Measurements from ENCODE around the gene GATAD1. TPM values are rescaled to one million over a fixed set of nuclear protein-coding genes. Genes with fewer than 3 reads are reported as not detected.

Gene GATAD1
- total and polyA plus RNA-seq, 2 donors from 2014 or later, result 17.5 to 35.8 TPM

DNA sequence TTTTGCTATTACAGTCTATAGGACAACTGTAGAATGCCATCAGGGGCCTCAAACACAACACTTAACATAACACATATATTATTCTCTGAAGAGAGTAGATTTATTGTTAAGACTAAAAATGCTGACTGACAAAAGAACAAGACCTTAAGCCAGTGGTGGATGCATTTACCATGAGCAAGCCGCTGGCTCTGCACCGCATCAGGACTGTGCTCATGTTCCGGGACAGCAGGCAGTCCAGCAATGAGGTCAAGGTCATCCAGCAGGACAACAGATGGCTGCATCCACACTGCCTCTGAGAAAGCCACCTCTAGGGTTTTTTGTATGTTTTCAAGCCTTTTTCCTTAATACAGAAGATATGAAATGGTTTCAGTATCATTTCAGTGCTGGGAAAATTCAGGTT lies 57.3 kb downstream of the GATAD1 start:
- H3K36me3 ChIP-seq (ENCODE audit: control insufficient read depth in 2 of 3, insufficient read depth in 3 of 3, low read length in 3 of 3), result peaks cover 2 to 42% (median 8%) of the 10 kb centered on the region in 3 donors
- no peaks in the 10 kb centered on the region for H3K4me1 ChIP-seq (ENCODE audit: control insufficient read depth in 2 of 3, insufficient read depth in 2 of 3, low read depth in 1 of 3, low read length in 3 of 3)
- no peak for DNase-seq
- FAIRE-seq, result no peak
- no peak overlapping the region for H3K27ac ChIP-seq (ENCODE audit: low read depth in 2 of 2, low read length in 2 of 2)
- intact Hi-C loops (cut with DNase I), result no loop called here
- H3K9me3 ChIP-seq (ENCODE audit: control insufficient read depth in 2 of 3, insufficient read depth in 1 of 3, low read length in 3 of 3), result no peaks in the 10 kb centered on the region
- H3K9ac ChIP-seq (ENCODE audit: low read length in 3 of 3), result no peak overlapping the region
- no peak overlapping the region for H3K4me3 ChIP-seq (ENCODE audit: low read length in 3 of 3)
- TF ChIP-seq, protein P1, sequence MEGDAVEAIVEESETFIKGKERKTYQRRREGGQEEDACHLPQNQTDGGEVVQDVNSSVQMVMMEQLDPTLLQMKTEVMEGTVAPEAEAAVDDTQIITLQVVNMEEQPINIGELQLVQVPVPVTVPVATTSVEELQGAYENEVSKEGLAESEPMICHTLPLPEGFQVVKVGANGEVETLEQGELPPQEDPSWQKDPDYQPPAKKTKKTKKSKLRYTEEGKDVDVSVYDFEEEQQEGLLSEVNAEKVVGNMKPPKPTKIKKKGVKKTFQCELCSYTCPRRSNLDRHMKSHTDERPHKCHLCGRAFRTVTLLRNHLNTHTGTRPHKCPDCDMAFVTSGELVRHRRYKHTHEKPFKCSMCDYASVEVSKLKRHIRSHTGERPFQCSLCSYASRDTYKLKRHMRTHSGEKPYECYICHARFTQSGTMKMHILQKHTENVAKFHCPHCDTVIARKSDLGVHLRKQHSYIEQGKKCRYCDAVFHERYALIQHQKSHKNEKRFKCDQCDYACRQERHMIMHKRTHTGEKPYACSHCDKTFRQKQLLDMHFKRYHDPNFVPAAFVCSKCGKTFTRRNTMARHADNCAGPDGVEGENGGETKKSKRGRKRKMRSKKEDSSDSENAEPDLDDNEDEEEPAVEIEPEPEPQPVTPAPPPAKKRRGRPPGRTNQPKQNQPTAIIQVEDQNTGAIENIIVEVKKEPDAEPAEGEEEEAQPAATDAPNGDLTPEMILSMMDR (IDR thresholded peaks at IDR 0.05; ENCODE audit: borderline replicate concordance, extremely low read depth, insufficient read depth), result no peak
- H3K27me3 ChIP-seq (ENCODE audit: control insufficient read depth, insufficient read depth, low read length), result no peaks in the 10 kb centered on the region

DNA sequence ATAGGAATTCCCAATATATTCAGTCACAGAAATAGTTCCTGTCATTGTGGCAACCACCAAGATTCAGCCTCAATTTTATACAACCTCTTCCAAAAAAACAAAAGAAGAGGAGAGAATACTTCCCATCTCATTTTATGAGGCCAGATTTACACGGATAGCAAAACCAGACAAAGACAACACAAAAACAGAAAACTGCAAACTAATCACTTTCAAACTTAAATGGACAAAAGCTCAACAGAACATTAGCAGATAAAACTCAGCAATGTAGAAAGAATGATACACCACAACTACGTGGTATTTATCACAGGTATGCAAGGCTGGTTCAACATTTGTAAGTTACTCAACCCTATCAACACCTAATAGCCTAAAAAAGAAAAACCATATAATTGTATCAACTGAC lies 59.1 kb downstream of the GATAD1 start:
- Histone ChIP-seq H3K27me3 (ENCODE audit: control insufficient read depth, insufficient read depth, low read length) (no peaks in the 10 kb centered on the region), H3K4me1 (ENCODE audit: control insufficient read depth in 2 of 3, insufficient read depth in 2 of 3, low read depth in 1 of 3, low read length in 3 of 3) (no peaks in the 10 kb centered on the region), H3K9ac (ENCODE audit: low read length in 3 of 3) (no peak overlapping the region), H3K27ac (ENCODE audit: low read depth in 2 of 2, low read length in 2 of 2) (no peak overlapping the region), H3K9me3 (ENCODE audit: control insufficient read depth in 2 of 3, insufficient read depth in 1 of 3, low read length in 3 of 3) (no peaks in the 10 kb centered on the region), H3K4me3 (ENCODE audit: low read length in 3 of 3) (no peak overlapping the region), H3K36me3 (ENCODE audit: control insufficient read depth in 2 of 3, insufficient read depth in 3 of 3, low read length in 3 of 3) (peaks cover 2 to 29% (median 2%) of the 10 kb centered on the region in 3 donors)
- TF ChIP-seq, protein P1 (IDR thresholded peaks at IDR 0.05; ENCODE audit: borderline replicate concordance, extremely low read depth, insufficient read depth), result no peak
- FAIRE-seq, result no peak
- no peak for DNase-seq
- intact Hi-C loops (cut with DNase I), result no loop called here

DNA sequence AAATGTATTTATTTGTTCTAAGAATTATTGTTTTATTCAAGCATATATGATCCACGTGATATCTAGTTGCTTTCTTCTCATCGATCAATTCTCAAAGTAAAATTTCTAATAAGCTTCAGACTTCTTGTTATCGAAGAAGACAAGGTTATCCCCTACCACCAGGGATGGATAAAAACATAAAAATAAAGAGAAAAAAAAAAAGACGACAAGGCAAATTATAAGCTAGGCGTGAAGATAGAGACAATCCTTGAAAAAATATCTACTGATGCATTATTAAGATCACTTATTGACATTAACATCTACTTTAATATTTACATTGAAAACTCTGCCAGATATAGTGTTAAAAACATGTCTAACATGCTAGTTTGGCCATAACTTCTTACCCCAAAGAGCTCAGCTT lies 61.7 kb downstream of the GATAD1 start:
- FAIRE-seq, result no peak
- no peaks in the 10 kb centered on the region for H3K9me3 ChIP-seq (ENCODE audit: control insufficient read depth in 2 of 3, insufficient read depth in 1 of 3, low read length in 3 of 3)
- no peak overlapping the region for H3K27ac ChIP-seq (ENCODE audit: low read depth in 2 of 2, low read length in 2 of 2)
- H3K36me3 ChIP-seq (ENCODE audit: control insufficient read depth in 2 of 3, insufficient read depth in 3 of 3, low read length in 3 of 3), result peaks cover 0 to 13% (median 3%) of the 10 kb centered on the region in 3 donors
- no peak for DNase-seq
- no peak overlapping the region for H3K9ac ChIP-seq (ENCODE audit: low read length in 3 of 3)
- H3K4me1 ChIP-seq (ENCODE audit: control insufficient read depth in 2 of 3, insufficient read depth in 2 of 3, low read depth in 1 of 3, low read length in 3 of 3), result no peaks in the 10 kb centered on the region
- no peaks in the 10 kb centered on the region for H3K27me3 ChIP-seq (ENCODE audit: control insufficient read depth, insufficient read depth, low read length)
- intact Hi-C loops (cut with DNase I), result no loop called here
- no peak overlapping the region for H3K4me3 ChIP-seq (ENCODE audit: low read length in 3 of 3)
- TF ChIP-seq, protein P1 (IDR thresholded peaks at IDR 0.05; ENCODE audit: borderline replicate concordance, extremely low read depth, insufficient read depth), result no peak

Other genes with a start within 250 kb of the GATAD1 start
- gene KRIT1, start 201.6 kb upstream of the GATAD1 start, total RNA-seq, result 48.7 TPM
- gene KRIT1, start 201.6 kb upstream of the GATAD1 start, polyA plus RNA-seq (ENCODE audit: insufficient read depth, low read depth, low replicate concordance), result 15.2 TPM
- 59.0 TPM for gene ANKIB1, start 201.5 kb upstream of the GATAD1 start, total RNA-seq
- 10.7 TPM for gene ANKIB1, start 201.5 kb upstream of the GATAD1 start, polyA plus RNA-seq (ENCODE audit: insufficient read depth, low read depth, low replicate concordance)
- gene ERVW-1, start 30.5 kb downstream of the GATAD1 start, total RNA-seq, result not detected
- gene ERVW-1, start 30.5 kb downstream of the GATAD1 start, polyA plus RNA-seq (ENCODE audit: insufficient read depth, low read depth, low replicate concordance), result not detected
- gene PEX1, start 81.0 kb downstream of the GATAD1 start, total RNA-seq, result 19.6 TPM
- 16.9 TPM for gene PEX1, start 81.0 kb downstream of the GATAD1 start, polyA plus RNA-seq (ENCODE audit: insufficient read depth, low read depth, low replicate concordance)
- 14.4 TPM for gene RBM48, start 81.3 kb downstream of the GATAD1 start, total RNA-seq
- 7.4 TPM for gene RBM48, start 81.3 kb downstream of the GATAD1 start, polyA plus RNA-seq (ENCODE audit: insufficient read depth, low read depth, low replicate concordance)
- gene FAM133B, start 142.9 kb downstream of the GATAD1 start, total RNA-seq, result 23.5 TPM
- 13.3 TPM for gene FAM133B, start 142.9 kb downstream of the GATAD1 start, polyA plus RNA-seq (ENCODE audit: insufficient read depth, low read depth, low replicate concordance)

Data from kidney (tissue), 14 donors.